Fibroblast of mammary gland (primary cell): ENCODE results near the gene CALCA.
A peak's percentile ranks its signal among the peaks of the same experiment; 100 is the strongest.

Experiments
- DNase-seq: peaks from one replicate; pipeline ENCODE4 v3.0.0-alpha.2; 2010; ENCODE audit warnings: low read depth
- H3K4me3 ChIP-seq: 2 replicates; pipeline ENCODE4 v1.5.1; 2011; ENCODE audit warnings: low read depth, mild to moderate bottlenecking, low read length, moderate library complexity; ENCODE audit not compliant: control insufficient read depth
- TF ChIP-seq, protein P1 (sequence below): conservative IDR thresholded peaks from 2 replicates; pipeline ENCODE4 v1.5.1; 2011; ENCODE audit warnings: low read depth, low read length, inconsistent platforms; ENCODE audit not compliant: control insufficient read depth, insufficient read depth

CALCA gene

GRCh38 chr11:14942745-14943144, 29.4 kb downstream of the CALCA start:
- TF ChIP-seq, protein P1, sequence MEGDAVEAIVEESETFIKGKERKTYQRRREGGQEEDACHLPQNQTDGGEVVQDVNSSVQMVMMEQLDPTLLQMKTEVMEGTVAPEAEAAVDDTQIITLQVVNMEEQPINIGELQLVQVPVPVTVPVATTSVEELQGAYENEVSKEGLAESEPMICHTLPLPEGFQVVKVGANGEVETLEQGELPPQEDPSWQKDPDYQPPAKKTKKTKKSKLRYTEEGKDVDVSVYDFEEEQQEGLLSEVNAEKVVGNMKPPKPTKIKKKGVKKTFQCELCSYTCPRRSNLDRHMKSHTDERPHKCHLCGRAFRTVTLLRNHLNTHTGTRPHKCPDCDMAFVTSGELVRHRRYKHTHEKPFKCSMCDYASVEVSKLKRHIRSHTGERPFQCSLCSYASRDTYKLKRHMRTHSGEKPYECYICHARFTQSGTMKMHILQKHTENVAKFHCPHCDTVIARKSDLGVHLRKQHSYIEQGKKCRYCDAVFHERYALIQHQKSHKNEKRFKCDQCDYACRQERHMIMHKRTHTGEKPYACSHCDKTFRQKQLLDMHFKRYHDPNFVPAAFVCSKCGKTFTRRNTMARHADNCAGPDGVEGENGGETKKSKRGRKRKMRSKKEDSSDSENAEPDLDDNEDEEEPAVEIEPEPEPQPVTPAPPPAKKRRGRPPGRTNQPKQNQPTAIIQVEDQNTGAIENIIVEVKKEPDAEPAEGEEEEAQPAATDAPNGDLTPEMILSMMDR, result no peak
- H3K4me3 ChIP-seq, result no peak overlapping the region
- DNase-seq, result no peak

- H3K4me3 ChIP-seq, result no peak overlapping the region
- DNase-seq, result no peak
- TF ChIP-seq, protein P1, result no peak
These were observed 33.2 kb downstream of the CALCA start for GRCh38 chr11:14938936-14939335.

DNA sequence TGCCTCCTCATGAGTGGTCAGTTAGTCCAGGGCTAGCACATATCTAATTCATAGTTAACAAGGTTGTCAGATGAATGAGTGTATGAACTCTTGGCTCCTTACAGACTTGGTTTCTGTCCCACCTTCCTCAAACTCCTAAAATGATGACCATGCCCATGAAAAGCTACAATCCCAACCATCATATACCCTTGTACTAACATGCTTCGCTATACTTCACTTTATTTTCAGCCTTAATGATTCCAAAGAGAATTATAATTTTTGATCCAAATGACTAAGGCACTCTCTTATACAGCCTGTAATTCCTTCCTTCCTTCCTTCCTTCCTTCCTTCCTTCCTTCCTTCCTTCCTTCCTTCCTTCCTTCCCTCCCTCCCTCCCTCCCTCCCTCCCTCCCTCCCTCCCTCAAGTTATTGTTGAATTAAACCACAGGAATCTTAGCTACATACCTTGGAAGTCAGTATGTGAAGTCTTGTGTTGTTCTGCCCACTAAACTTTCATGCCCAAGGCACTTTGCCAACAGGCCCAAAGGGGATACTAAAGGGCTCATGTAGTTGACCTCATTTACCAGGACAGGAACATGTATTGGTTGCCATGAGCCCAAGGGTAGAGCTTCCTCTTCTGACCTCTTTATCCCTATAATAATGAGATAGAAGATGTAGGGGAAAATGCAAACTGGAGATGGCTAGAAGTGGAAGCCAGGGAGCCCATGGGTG, 37.4 kb downstream of the CALCA start:
- TF ChIP-seq, protein P1, result no peak
- H3K4me3 ChIP-seq, result no peak overlapping the region
- DNase-seq, result no peak

GRCh38 chr11:14932447-14932846, 39.7 kb downstream of the CALCA start:
- TF ChIP-seq, protein P1, result no peak
- DNase-seq, result no peak
- H3K4me3 ChIP-seq, result no peak overlapping the region

GRCh38 chr11:14930369-14930768, 41.8 kb downstream of the CALCA start:
- no peak for DNase-seq
- TF ChIP-seq, protein P1, result no peak
- H3K4me3 ChIP-seq, result no peak overlapping the region

DNA sequence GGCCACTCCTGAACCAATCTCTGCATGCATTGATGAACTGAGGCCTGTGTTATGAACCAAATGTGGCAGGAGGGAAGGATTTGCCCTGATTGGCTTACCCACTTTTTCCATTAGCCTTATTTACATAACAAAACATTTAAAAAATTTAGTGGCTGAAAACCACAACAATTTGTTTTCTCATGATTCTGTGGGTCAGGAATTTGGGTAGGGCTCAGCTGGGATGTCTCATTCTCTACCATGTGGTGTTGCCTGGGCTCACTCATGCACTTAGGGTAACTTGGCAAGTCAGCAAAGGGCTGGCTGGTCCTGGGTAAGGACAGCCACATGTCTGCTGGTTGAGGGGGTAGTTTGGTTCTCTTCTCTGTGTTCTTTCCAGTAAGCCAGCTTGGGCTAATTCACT, 45.0 kb downstream of the CALCA start:
- TF ChIP-seq, protein P1, result no peak
- peak; percentile 41 for DNase-seq
- no peak overlapping the region for H3K4me3 ChIP-seq

DNA sequence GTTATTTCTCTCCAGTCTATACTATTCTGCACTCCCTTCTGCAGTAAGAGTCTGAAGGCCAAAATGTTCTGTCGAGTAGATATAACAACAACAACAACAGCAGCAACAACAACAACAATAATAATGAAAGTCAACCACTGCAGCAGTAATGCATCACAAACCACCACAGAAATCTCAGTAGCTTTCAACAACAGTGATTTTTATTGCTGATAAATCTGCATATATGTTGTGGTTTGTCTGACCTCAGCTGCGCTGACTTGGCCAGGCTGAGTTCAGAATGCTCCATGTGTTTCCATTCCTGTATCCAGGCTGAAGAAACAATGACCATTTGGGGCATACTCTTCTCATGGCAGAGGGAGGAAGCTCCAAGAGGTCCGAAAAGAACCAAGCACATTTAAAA, 47.8 kb downstream of the CALCA start:
- H3K4me3 ChIP-seq, result no peak overlapping the region
- DNase-seq, result no peak
- TF ChIP-seq, protein P1, result no peak
